ENCODE data around the gene APOBR.

Gene APOBR

DNA sequence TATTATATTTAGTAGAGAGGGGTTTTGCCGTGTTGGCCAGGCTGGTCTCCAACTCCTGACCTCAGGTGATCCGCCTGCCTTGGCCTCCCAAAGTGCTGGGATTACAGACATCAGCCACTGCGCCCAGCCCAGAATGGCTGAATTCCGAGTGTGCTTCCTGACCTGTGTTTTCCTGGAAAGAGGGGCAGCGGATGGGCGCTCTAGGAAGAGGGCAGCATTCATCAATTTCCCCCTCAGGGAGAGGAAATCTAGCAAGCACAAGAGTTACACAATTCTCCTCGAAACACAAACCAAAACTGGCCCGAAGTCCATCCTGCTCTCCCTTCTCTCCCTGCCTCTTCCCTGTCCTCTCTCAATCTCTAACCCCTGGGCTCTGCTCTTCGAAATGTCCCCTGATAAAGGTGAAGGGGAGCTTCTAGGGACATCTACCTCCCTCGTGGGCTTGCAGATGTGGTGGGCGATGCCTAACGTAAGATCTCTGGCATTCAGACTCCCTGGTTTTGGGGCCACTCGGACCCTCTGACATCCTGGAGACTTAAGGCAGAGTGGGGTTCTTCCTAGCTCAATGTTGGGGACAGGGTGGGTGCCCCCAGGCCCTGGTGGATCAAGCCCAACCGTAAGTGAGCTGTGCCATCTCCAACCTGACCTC is 11.2 kb downstream of the APOBR start:
- DNase-seq (ENCODE audit: low read depth): no peak
- TF ChIP-seq, protein P1, sequence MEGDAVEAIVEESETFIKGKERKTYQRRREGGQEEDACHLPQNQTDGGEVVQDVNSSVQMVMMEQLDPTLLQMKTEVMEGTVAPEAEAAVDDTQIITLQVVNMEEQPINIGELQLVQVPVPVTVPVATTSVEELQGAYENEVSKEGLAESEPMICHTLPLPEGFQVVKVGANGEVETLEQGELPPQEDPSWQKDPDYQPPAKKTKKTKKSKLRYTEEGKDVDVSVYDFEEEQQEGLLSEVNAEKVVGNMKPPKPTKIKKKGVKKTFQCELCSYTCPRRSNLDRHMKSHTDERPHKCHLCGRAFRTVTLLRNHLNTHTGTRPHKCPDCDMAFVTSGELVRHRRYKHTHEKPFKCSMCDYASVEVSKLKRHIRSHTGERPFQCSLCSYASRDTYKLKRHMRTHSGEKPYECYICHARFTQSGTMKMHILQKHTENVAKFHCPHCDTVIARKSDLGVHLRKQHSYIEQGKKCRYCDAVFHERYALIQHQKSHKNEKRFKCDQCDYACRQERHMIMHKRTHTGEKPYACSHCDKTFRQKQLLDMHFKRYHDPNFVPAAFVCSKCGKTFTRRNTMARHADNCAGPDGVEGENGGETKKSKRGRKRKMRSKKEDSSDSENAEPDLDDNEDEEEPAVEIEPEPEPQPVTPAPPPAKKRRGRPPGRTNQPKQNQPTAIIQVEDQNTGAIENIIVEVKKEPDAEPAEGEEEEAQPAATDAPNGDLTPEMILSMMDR (IDR thresholded peaks at IDR 0.05; ENCODE audit: insufficient read depth, low read depth, low read length, missing control alignments): no peak
- no peak overlapping the region for H3K4me3 ChIP-seq (ENCODE audit: low read depth, low read length)

GRCh38 chr16:28511031-28511430 is 16.6 kb downstream of the APOBR start:
- H3K4me3 ChIP-seq (ENCODE audit: low read depth, low read length): no peak overlapping the region
- TF ChIP-seq, protein P1 (IDR thresholded peaks at IDR 0.05; ENCODE audit: insufficient read depth, low read depth, low read length, missing control alignments): no peak
- DNase-seq (ENCODE audit: low read depth): no peak

DNA sequence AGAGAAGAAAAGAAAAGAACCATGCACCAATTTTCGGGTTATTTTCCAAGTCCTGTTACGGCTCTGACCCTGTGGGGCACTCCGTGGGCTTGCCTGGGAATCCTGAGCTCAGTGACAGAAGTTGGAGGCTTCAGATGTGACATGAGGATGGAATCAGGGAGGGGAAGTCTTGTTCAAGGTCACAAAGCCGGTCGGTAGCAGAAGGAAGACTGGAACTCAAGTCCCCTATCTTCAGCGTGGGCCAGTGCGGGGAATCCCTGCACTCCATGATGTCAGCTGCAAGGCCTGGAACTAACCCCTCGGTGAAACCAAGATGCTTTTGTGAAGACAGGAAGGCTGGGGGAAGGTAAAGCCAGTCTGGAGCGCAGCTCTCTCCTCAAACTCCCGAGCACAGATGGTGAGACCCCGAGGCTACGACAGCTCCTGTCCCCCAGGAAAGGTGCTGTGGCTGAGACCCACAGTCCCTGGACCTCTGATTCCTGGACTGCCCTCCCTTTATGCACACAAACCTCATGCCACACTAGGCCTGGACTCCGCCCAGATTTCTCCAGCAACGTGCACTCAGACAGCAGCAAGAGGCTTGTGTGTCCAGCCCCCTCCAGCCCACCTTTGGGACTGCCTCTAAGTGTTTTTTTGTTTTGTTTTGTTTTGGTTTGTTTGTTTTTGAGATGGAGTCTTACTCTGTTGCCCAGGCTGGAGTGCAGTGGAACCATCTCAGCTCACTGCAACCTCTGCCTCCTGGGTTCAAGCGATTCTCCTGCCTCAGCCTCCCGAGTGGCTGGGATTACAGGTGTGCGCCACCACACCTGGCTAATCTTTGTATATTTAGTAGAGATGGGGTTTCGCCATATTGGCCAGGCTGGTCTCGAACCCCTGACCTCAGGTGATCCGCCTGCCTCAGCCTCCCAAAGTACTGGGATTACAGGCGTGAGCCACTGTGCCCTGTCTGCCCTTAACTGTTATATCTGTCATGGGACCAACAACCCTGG is 17.7 kb downstream of the APOBR start:
- no peak for DNase-seq (ENCODE audit: low read depth)
- TF ChIP-seq, protein P1 (IDR thresholded peaks at IDR 0.05; ENCODE audit: insufficient read depth, low read depth, low read length, missing control alignments): no peak
- H3K4me3 ChIP-seq (ENCODE audit: low read depth, low read length): no peak overlapping the region

- TF ChIP-seq, protein P1 (IDR thresholded peaks at IDR 0.05; ENCODE audit: insufficient read depth, low read depth, low read length, missing control alignments): no peak
- DNase-seq (ENCODE audit: low read depth): no peak
- H3K4me3 ChIP-seq (ENCODE audit: low read depth, low read length): no peak overlapping the region
Observed at GRCh38 chr16:28513484-28514181, 19.2 kb downstream of the APOBR start.

- TF ChIP-seq, protein P1 (IDR thresholded peaks at IDR 0.05; ENCODE audit: insufficient read depth, low read depth, low read length, missing control alignments): no peak
- no peak for DNase-seq (ENCODE audit: low read depth)
- no peak overlapping the region for H3K4me3 ChIP-seq (ENCODE audit: low read depth, low read length)
Observed at GRCh38 chr16:28514246-28514645, 19.8 kb downstream of the APOBR start.

GRCh38 chr16:28520672-28521071 is 26.2 kb downstream of the APOBR start:
- DNase-seq (ENCODE audit: low read depth): no peak
- TF ChIP-seq, protein P1 (IDR thresholded peaks at IDR 0.05; ENCODE audit: insufficient read depth, low read depth, low read length, missing control alignments): no peak

More at GRCh38 chr16:28520672-28521071, 26.2 kb downstream of the APOBR start:
- no peak overlapping the region for H3K4me3 ChIP-seq (ENCODE audit: low read depth, low read length)
